ENCODE data around the gene CNIH3.

CNIH3 gene

DNA sequence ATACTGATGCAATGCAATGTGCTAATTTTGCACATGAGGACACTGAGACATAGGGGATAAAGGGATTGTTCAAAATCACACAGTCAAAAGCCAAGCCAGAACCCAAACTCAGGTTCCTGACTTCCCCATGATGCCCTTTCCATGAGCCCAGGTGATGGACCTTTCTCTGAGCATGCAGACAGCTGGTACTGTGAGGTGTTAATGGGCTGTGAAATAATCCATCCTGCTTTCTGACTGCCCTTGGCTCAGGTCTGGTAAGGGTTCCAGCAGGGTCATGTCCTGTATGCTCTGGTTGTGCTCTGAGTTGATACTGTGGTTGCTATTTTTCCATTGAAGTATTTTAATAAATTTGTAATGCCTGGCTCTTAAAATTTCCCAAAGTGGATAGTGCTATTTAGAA is 50.0 kb downstream of the CNIH3 start:
- Histone ChIP-seq H3K9ac (no peak overlapping the region), H3K36me3 (no peaks in the 10 kb centered on the region), H3K4me3 (no peak overlapping the region), H3K9me3 (replicated peaks in 1 of 11) (0 out of 22 replicates have a peak, but pooled peaks cover 0 to 4% (median 0%) of the 10 kb centered on the region in 11 experiments), H3K4me2 (no peak overlapping the region), H3K4me1 (peaks cover 0 to 13% (median 0%) of the 10 kb centered on the region in 10 experiments; a peak in 4 of 20 replicates), H4K20me1 (no peaks in the 10 kb centered on the region), H3K27ac (no peak overlapping the region), H3K27me3 (no peaks in the 10 kb centered on the region)
- TF ChIP-seq Cebpa-rat (IDR thresholded peaks at IDR 0.05) = no peak

GRCh38 chr1:224666913-224667312 is 50.8 kb downstream of the CNIH3 start:
- Histone ChIP-seq H3K9me3 (replicated peaks in 1 of 11) (0 out of 22 replicates have a peak, but pooled peaks cover 0 to 4% (median 0%) of the 10 kb centered on the region in 11 experiments), H3K9ac (no peak overlapping the region), H3K27me3 (no peaks in the 10 kb centered on the region), H3K36me3 (no peaks in the 10 kb centered on the region), H3K4me3 (no peak overlapping the region), H3K4me2 (no peak overlapping the region), H4K20me1 (no peaks in the 10 kb centered on the region), H3K27ac (no peak overlapping the region), H3K4me1 (peaks cover 0 to 21% (median 0%) of the 10 kb centered on the region in 10 experiments; a peak in 5 of 20 replicates)
- TF ChIP-seq Cebpa-rat (IDR thresholded peaks at IDR 0.05) = no peak

GRCh38 chr1:224668984-224669383 is 52.9 kb downstream of the CNIH3 start:
- no peak for TF ChIP-seq Cebpa-rat (IDR thresholded peaks at IDR 0.05)
- Histone ChIP-seq H3K36me3 (no peaks in the 10 kb centered on the region), H4K20me1 (no peaks in the 10 kb centered on the region), H3K4me3 (no peak overlapping the region), H3K9ac (no peak overlapping the region), H3K9me3 (replicated peaks in 1 of 11) (0 out of 22 replicates have a peak, but pooled peaks cover 0 to 4% (median 0%) of the 10 kb centered on the region in 11 experiments), H3K4me2 (no peak overlapping the region), H3K27me3 (no peaks in the 10 kb centered on the region), H3K4me1 (peaks cover 0 to 25% (median 0%) of the 10 kb centered on the region in 10 experiments; a peak in 5 of 20 replicates), H3K27ac (no peak overlapping the region)

GRCh38 chr1:224669403-224669802 is 53.3 kb downstream of the CNIH3 start:
- H3K27me3 ChIP-seq = no peaks in the 10 kb centered on the region
- no peaks in the 10 kb centered on the region for H4K20me1 ChIP-seq
- no peak overlapping the region for H3K4me2 ChIP-seq
- H3K27ac ChIP-seq = no peak overlapping the region
- H3K4me3 ChIP-seq = no peak overlapping the region
- no peak overlapping the region for H3K9ac ChIP-seq
- H3K9me3 ChIP-seq (replicated peaks in 1 of 11) = 0 out of 22 replicates have a peak, but pooled peaks cover 0 to 4% (median 0%) of the 10 kb centered on the region in 11 experiments
- H3K4me1 ChIP-seq = peaks cover 0 to 25% (median 0%) of the 10 kb centered on the region in 10 experiments; a peak in 5 of 20 replicates
- TF ChIP-seq Cebpa-rat (IDR thresholded peaks at IDR 0.05) = no peak
- H3K36me3 ChIP-seq = no peaks in the 10 kb centered on the region

- no peak for TF ChIP-seq Cebpa-rat (IDR thresholded peaks at IDR 0.05)
- 0 out of 22 replicates have a peak, but pooled peaks cover 0 to 4% (median 0%) of the 10 kb centered on the region in 11 experiments for H3K9me3 ChIP-seq (replicated peaks in 1 of 11)
These were observed 54.4 kb downstream of the CNIH3 start for GRCh38 chr1:224670506-224670905.

DNA sequence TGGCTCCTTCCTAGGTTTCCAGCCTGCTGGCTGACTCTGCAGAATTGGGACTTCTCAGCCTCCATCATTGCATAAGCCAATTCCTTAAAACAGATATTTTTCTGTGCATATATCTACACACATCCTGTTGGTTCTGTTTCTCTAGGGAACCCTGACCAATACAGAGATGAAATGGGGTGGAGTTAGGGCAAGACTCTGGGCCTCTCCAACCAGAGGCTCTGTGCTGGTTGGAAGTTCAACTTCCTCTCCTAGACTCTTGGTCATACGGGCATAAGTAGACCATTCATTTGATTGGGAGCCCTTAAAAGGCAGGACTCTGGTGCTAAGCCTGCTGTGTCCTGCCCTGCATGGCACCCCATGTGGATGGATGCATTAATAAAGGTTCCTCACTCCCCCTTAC is 55.0 kb downstream of the CNIH3 start:
- Histone ChIP-seq H3K9ac (no peak overlapping the region), H3K27me3 (no peaks in the 10 kb centered on the region), H3K27ac (no peak overlapping the region), H3K36me3 (no peaks in the 10 kb centered on the region), H3K4me2 (peak overlapping the region in 2 of 11 experiments; percentile 44 to 61; a peak in 4 of 22 replicates), H4K20me1 (no peaks in the 10 kb centered on the region), H3K4me1 (peaks cover 0 to 25% (median 0%) of the 10 kb centered on the region in 10 experiments; a peak in 5 of 20 replicates), H3K4me3 (no peak overlapping the region), H3K9me3 (replicated peaks in 1 of 11) (0 out of 22 replicates have a peak, but pooled peaks cover 0 to 4% (median 0%) of the 10 kb centered on the region in 11 experiments)
- no peak for TF ChIP-seq Cebpa-rat (IDR thresholded peaks at IDR 0.05)

More at GRCh38 chr1:224670506-224670905, 54.4 kb downstream of the CNIH3 start:
- Histone ChIP-seq H3K27ac (no peak overlapping the region), H3K27me3 (no peaks in the 10 kb centered on the region), H3K9ac (no peak overlapping the region), H3K36me3 (no peaks in the 10 kb centered on the region), H3K4me2 (peak overlapping the region in 2 of 11 experiments; percentile 44 to 61; a peak in 4 of 22 replicates), H3K4me1 (peaks cover 0 to 25% (median 0%) of the 10 kb centered on the region in 10 experiments; a peak in 5 of 20 replicates), H4K20me1 (no peaks in the 10 kb centered on the region), H3K4me3 (no peak overlapping the region)

DNA sequence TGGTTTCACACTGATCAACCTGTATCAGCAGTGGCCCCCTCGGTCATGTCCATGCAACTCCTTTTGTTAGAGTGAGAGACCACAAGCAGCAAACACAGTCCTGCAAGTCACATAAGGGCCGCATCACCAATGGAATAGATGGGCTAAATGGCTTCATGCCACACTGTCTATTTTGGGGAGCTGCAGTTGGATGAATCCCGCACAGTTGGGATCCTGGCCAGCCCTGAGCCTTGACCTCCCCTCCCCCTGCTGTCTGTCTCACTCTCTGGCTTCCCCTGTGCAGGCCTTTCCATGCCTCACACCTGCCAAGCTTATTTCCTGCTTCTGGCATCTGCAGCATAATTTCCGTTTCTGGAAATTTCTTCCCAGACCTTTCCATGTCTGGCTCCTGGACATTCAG is 57.0 kb downstream of the CNIH3 start:
- H3K4me2 ChIP-seq = no peak overlapping the region
- H3K4me3 ChIP-seq = no peak overlapping the region
- H3K9me3 ChIP-seq (replicated peaks in 1 of 11) = 0 out of 22 replicates have a peak, but pooled peaks cover 0 to 4% (median 0%) of the 10 kb centered on the region in 11 experiments
- peaks cover 0 to 25% (median 0%) of the 10 kb centered on the region in 10 experiments; a peak in 5 of 20 replicates for H3K4me1 ChIP-seq
- H3K36me3 ChIP-seq = no peaks in the 10 kb centered on the region
- no peak for TF ChIP-seq Cebpa-rat (IDR thresholded peaks at IDR 0.05)
- H4K20me1 ChIP-seq = no peaks in the 10 kb centered on the region
- H3K27ac ChIP-seq = no peak overlapping the region
- no peak overlapping the region for H3K9ac ChIP-seq
- no peaks in the 10 kb centered on the region for H3K27me3 ChIP-seq

DNA sequence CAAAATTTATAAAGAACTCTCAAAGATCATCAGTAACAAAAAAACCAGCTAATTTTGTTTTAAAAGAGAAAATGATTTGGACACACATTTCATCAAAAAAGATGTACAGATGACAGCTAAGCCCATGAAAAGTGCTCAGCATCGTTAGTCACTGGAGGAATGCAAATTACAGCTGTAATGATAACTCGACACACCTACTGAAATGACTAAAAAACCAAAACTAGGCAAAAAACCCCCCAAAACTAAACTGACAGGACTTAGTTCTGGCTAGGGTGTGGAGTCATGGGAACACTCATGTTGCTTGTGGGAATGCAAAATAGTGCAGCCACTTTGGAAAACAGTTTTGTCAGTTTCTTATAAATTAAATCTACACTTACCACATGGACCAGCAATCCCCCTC is 59.5 kb downstream of the CNIH3 start:
- no peak overlapping the region for H3K4me2 ChIP-seq
- TF ChIP-seq Cebpa-rat (IDR thresholded peaks at IDR 0.05) = no peak
- H3K9me3 ChIP-seq (replicated peaks in 1 of 11) = 0 out of 22 replicates have a peak, but pooled peaks cover 0 to 1% (median 0%) of the 10 kb centered on the region in 11 experiments
- H4K20me1 ChIP-seq = no peaks in the 10 kb centered on the region
- H3K9ac ChIP-seq = no peak overlapping the region
- no peaks in the 10 kb centered on the region for H3K27me3 ChIP-seq
- H3K36me3 ChIP-seq = no peaks in the 10 kb centered on the region
- H3K27ac ChIP-seq = no peak overlapping the region
- H3K4me3 ChIP-seq = no peak overlapping the region
- H3K4me1 ChIP-seq = peaks cover 0 to 17% (median 5%) of the 10 kb centered on the region in 10 experiments; a peak in 9 of 20 replicates

DNA sequence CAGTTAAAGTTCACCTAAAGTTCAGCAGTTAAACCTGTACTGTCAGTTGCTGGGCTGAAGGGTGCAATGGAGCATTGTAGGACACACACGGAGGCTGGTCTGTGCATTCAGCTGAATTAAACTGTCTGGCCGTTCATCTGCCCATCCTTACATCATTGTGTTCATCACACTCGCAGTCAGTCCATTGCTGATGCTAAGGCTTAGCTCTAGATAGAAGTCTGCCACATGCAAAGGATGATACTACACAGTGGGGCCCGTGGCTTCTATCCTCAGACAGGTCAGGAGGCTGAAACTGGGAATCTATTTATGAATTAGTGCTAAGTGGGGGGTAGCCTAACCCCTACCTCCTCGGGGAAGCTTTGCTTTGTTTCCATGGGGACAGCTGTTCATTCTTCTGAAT is 60.4 kb downstream of the CNIH3 start:
- Histone ChIP-seq H3K9ac (no peak overlapping the region), H3K36me3 (no peaks in the 10 kb centered on the region), H3K27me3 (no peaks in the 10 kb centered on the region), H4K20me1 (no peaks in the 10 kb centered on the region), H3K4me3 (no peak overlapping the region), H3K4me2 (no peak overlapping the region), H3K9me3 (replicated peaks in 1 of 11) (no peaks in the 10 kb centered on the region), H3K27ac (no peak overlapping the region), H3K4me1 (peaks cover 0 to 8% (median 5%) of the 10 kb centered on the region in 10 experiments; a peak in 9 of 20 replicates)
- TF ChIP-seq Cebpa-rat (IDR thresholded peaks at IDR 0.05) = no peak

GRCh38 chr1:224678168-224678567 is 62.1 kb downstream of the CNIH3 start:
- Histone ChIP-seq H3K27me3 (no peaks in the 10 kb centered on the region), H3K4me1 (peaks cover 0 to 8% (median 0%) of the 10 kb centered on the region in 10 experiments; a peak in 4 of 20 replicates), H3K36me3 (no peaks in the 10 kb centered on the region), H3K4me3 (no peak overlapping the region), H3K27ac (no peak overlapping the region), H3K9me3 (replicated peaks in 1 of 11) (no peaks in the 10 kb centered on the region), H3K9ac (no peak overlapping the region), H4K20me1 (no peaks in the 10 kb centered on the region), H3K4me2 (no peak overlapping the region)
- TF ChIP-seq Cebpa-rat (IDR thresholded peaks at IDR 0.05) = no peak

Data from BLaER1 treated with 17β-estradiol and CSF1 and Interleukin-3, amounts not matched to agents 10 nM and 100 nM (cell line).